ENCODE results near the gene TMEM109. TPM values are rescaled to one million over a fixed set of nuclear protein-coding genes. Genes with fewer than 3 reads are reported as not detected.

TMEM109 gene
- total and polyA plus RNA-seq, 2 experiments from 2014 or later: 35.9 to 95.2 TPM

- Histone ChIP-seq H3K4me1 (ENCODE audit: insufficient read depth) (no peaks in the 10 kb centered on the region), H4K20me1 (ENCODE audit: insufficient read depth) (no peaks in the 10 kb centered on the region), H2AFZ (no peak overlapping the region), H3K27me3 (replicated peaks; ENCODE audit: insufficient read depth) (no peaks in the 10 kb centered on the region), H3K9ac (no peak overlapping the region), H3K9me3 (ENCODE audit: low read depth) (no peaks in the 10 kb centered on the region), H3K27ac (no peak overlapping the region), H3K36me3 (ENCODE audit: low read depth) (no peaks in the 10 kb centered on the region), H3K4me2 (ENCODE audit: unreplicated experiment) (no peak overlapping the region), H3F3A (ENCODE audit: insufficient read depth) (no peaks in the 10 kb centered on the region), H3K4me3 (no peak overlapping the region), H3K79me2 (ENCODE audit: insufficient read depth) (no peaks in the 10 kb centered on the region), H3K9me2 (ENCODE audit: insufficient read depth) (no peaks in the 10 kb centered on the region)
- TF ChIP-seq EZH2phosphoT487 (IDR thresholded peaks at IDR 0.05; ENCODE audit: insufficient read depth, low read depth) (no peak), EZH2 (IDR thresholded peaks at IDR 0.05; ENCODE audit: insufficient read depth, poor library complexity, severe bottlenecking) (no peak)
- no peak for DNase-seq
- 83 to 86% methylated on average over 8 to 9 of the region's 9 CpGs for WGBS, 2 experiments (ENCODE audit: low coverage in 1 of 2, low lambda C conversion rate in 2 of 2, missing lambda C conversion rate in 2 of 2)
- in situ Hi-C loops (cut with MboI): no loop called here
Measured at GRCh38 chr11:60938500-60938899, 24.5 kb downstream of the TMEM109 start.

GRCh38 chr11:60939301-60939700, 25.3 kb downstream of the TMEM109 start:
- DNase-seq: no peak
- Histone ChIP-seq H3F3A (ENCODE audit: insufficient read depth) (no peaks in the 10 kb centered on the region), H3K36me3 (ENCODE audit: low read depth) (no peaks in the 10 kb centered on the region), H3K9ac (no peak overlapping the region), H2AFZ (no peak overlapping the region), H3K79me2 (ENCODE audit: insufficient read depth) (no peaks in the 10 kb centered on the region), H4K20me1 (ENCODE audit: insufficient read depth) (no peaks in the 10 kb centered on the region), H3K27me3 (replicated peaks; ENCODE audit: insufficient read depth) (no peaks in the 10 kb centered on the region), H3K4me1 (ENCODE audit: insufficient read depth) (no peaks in the 10 kb centered on the region), H3K4me2 (ENCODE audit: unreplicated experiment) (no peak overlapping the region), H3K9me2 (ENCODE audit: insufficient read depth) (no peaks in the 10 kb centered on the region), H3K9me3 (ENCODE audit: low read depth) (no peaks in the 10 kb centered on the region), H3K4me3 (no peak overlapping the region), H3K27ac (no peak overlapping the region)
- 87 to 88% methylated on average over 7 of the region's 7 CpGs for WGBS, 2 experiments (ENCODE audit: low coverage in 1 of 2, low lambda C conversion rate in 2 of 2, missing lambda C conversion rate in 2 of 2)
- in situ Hi-C loops (cut with MboI): no loop called here
- no peak for TF ChIP-seq EZH2 (IDR thresholded peaks at IDR 0.05; ENCODE audit: insufficient read depth, poor library complexity, severe bottlenecking)
- TF ChIP-seq EZH2phosphoT487 (IDR thresholded peaks at IDR 0.05; ENCODE audit: insufficient read depth, low read depth): no peak

- in situ Hi-C loops (cut with MboI): no loop called here
- H3K9ac ChIP-seq: no peak overlapping the region
Measured at GRCh38 chr11:60939855-60940254, 25.9 kb downstream of the TMEM109 start.

GRCh38 chr11:60941371-60942119, 27.6 kb downstream of the TMEM109 start:
- H4K20me1 ChIP-seq (ENCODE audit: insufficient read depth): no peaks in the 10 kb centered on the region
- H3K4me3 ChIP-seq: no peak overlapping the region
- no peak overlapping the region for H3K9ac ChIP-seq
- H3K4me1 ChIP-seq (ENCODE audit: insufficient read depth): no peaks in the 10 kb centered on the region
- H3K9me2 ChIP-seq (ENCODE audit: insufficient read depth): no peaks in the 10 kb centered on the region
- no peak overlapping the region for H3K4me2 ChIP-seq (ENCODE audit: unreplicated experiment)
- 85 to 90% methylated on average over 6 of the region's 6 CpGs for WGBS, 2 experiments (ENCODE audit: low coverage in 1 of 2, low lambda C conversion rate in 2 of 2, missing lambda C conversion rate in 2 of 2)
- H3F3A ChIP-seq (ENCODE audit: insufficient read depth): no peaks in the 10 kb centered on the region
- in situ Hi-C loops (cut with MboI): no loop called here
- no peaks in the 10 kb centered on the region for H3K79me2 ChIP-seq (ENCODE audit: insufficient read depth)
- no peaks in the 10 kb centered on the region for H3K36me3 ChIP-seq (ENCODE audit: low read depth)
- H3K9me3 ChIP-seq (ENCODE audit: low read depth): no peaks in the 10 kb centered on the region
- no peak overlapping the region for H3K27ac ChIP-seq
- no peak overlapping the region for H2AFZ ChIP-seq
- H3K27me3 ChIP-seq (replicated peaks; ENCODE audit: insufficient read depth): no peaks in the 10 kb centered on the region
- no peak for DNase-seq
- TF ChIP-seq EZH2phosphoT487 (IDR thresholded peaks at IDR 0.05; ENCODE audit: insufficient read depth, low read depth): no peak
- TF ChIP-seq EZH2 (IDR thresholded peaks at IDR 0.05; ENCODE audit: insufficient read depth, poor library complexity, severe bottlenecking): no peak

More at GRCh38 chr11:60939855-60940254, 25.9 kb downstream of the TMEM109 start:
- H3K4me2 ChIP-seq (ENCODE audit: unreplicated experiment): no peak overlapping the region
- WGBS, 2 experiments (ENCODE audit: low coverage in 1 of 2, low lambda C conversion rate in 2 of 2, missing lambda C conversion rate in 2 of 2): 58 to 61% methylated on average over 2 of the region's 2 CpGs
- TF ChIP-seq EZH2phosphoT487 (IDR thresholded peaks at IDR 0.05; ENCODE audit: insufficient read depth, low read depth) (no peak), EZH2 (IDR thresholded peaks at IDR 0.05; ENCODE audit: insufficient read depth, poor library complexity, severe bottlenecking) (no peak)
- H3K27me3 ChIP-seq (replicated peaks; ENCODE audit: insufficient read depth): no peaks in the 10 kb centered on the region
- no peaks in the 10 kb centered on the region for H3K79me2 ChIP-seq (ENCODE audit: insufficient read depth)
- H3F3A ChIP-seq (ENCODE audit: insufficient read depth): no peaks in the 10 kb centered on the region
- H3K4me1 ChIP-seq (ENCODE audit: insufficient read depth): no peaks in the 10 kb centered on the region
- no peak overlapping the region for H3K4me3 ChIP-seq
- H3K27ac ChIP-seq: no peak overlapping the region
- no peaks in the 10 kb centered on the region for H3K9me3 ChIP-seq (ENCODE audit: low read depth)
- no peak overlapping the region for H2AFZ ChIP-seq
- DNase-seq: peak; percentile 17
- H3K9me2 ChIP-seq (ENCODE audit: insufficient read depth): no peaks in the 10 kb centered on the region
- H4K20me1 ChIP-seq (ENCODE audit: insufficient read depth): no peaks in the 10 kb centered on the region
- no peaks in the 10 kb centered on the region for H3K36me3 ChIP-seq (ENCODE audit: low read depth)

Data from GM23248 (cell line).